GM21526 (cell line): ENCODE data around the gene OPCML.

Source experiments
- ATAC-seq: cut with Tn5 transposase; IDR thresholded peaks from one replicate; pipeline ENCODE4 v1.9.1; 2021; ENCODE audit warnings: moderate library complexity; ENCODE audit not compliant: unreplicated experiment, low FRiP score

OPCML gene

DNA sequence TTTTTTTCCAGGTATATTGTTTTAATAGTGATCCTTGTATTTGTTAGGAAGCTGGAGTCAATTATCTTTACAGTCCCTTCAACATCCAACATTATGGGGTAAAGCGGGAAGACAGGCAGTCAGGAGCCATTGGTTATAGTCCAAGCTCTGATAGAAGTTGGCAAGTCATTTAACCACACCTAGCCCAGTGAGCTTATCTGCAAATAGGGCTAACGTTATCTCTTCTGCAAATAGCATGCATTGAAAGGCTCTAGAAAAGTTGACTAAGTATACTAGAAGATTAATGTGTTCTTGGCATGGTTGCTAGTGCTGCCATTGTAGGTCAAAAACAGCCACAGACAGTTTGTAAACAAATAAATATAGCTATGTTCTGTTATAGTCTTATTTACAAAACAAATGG lies 520.7 kb downstream of the OPCML start:
- ATAC-seq, result no peak

DNA sequence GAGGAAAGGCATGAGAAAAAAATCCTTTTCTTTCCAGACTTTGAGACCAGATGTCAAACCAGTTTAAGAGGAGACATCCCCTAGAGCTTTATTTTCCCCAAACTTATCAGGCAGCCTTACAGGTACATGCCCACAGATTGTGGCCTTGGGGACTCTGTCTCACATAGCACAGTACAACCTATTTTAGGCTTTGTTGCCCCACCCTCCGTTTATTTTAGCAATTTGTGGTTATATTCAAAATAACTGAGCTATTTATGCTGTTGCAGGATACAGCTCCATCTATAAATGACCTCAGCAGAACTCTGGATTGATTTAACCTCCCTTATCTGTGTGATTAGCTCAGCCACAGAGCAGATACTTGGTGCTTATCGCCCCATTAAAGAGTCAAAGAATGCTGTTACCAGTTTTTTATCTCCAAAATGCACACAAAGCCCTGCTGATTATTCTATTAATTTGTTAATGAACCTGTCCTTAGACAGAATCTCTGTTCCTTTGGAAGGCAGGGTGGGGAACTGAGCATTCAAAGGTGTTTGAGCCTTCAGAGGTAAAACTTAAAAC lies 525.2 kb downstream of the OPCML start:
- ATAC-seq, result no peak

DNA sequence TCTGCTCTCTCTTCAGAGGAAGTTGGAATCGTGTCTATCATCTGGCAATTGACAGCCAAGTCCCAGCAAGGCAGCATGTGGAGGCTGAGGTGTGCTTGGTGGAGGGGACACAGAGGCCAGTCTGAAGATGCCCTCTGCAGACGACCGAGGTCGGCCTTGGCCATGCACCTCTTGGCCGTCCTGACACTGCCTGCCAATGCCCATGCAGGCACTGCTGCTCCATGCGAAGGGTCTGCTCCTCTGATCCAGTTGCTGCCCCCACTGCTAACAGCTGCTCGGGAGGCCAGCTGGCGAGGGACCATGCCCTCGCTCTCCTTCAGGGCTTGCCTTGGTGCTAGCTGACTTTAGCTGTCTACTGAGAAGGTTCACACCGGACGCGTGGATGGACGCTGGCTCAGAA lies 527.9 kb downstream of the OPCML start:
- ATAC-seq, result no peak

DNA sequence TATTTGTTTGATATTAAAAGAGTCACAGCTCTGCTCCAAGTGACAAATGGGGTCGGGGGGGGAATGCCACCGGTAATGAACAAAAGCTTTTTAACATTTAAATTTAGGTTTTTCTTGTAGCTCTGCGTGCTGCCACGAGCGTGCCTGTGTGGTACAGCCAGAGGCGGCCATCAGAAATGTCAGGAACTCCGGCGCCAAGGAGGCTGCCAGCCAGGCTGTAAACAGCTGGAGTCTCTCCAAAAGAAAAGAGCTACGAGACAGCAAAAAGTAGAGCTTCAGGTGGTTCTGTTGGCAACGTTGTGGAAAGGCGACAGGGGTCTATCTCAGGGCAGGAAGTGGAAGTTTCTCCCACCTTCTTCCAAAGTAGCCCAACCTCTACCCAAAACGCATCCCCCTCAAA lies 532.8 kb downstream of the OPCML start:
- ATAC-seq, result no peak

DNA sequence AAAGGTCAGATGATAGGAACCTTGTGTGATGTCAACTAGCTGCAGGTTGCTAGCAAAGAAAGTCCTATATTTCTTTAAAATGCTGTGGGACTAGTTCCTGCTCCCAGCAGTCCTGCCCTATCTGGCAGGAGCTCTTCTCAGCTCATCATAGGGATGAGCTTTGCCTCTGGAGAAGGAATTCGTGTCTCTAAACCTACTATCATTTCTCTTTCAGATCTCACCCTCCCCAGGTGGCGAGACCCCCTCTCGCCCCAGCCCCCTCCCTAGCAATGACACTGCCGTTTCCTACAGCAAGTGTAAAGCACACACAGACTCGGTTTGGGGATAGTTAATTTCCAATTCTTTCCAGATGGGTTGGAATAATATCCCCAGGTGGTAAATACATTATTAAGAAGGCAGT lies 533.3 kb downstream of the OPCML start:
- ATAC-seq, result no peak

DNA sequence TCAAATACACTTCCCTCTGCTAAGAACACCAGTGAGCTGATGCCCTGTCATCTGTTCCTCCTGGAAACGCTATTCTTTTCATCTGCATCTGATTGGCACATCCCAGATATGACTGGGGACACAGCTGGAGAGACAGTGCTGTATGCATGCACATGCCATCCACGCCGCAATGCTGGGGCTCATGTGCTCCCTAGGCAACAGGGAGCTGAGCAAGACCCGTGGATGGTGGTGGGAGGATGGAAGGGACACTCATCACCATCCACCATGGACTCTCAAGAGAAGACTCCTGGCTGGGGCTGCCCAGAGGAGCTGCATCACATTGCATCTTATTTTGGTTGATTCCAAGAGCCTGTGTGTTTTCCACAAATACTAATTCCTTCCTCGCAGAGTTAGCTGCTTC lies 534.9 kb downstream of the OPCML start:
- ATAC-seq, result no peak

DNA sequence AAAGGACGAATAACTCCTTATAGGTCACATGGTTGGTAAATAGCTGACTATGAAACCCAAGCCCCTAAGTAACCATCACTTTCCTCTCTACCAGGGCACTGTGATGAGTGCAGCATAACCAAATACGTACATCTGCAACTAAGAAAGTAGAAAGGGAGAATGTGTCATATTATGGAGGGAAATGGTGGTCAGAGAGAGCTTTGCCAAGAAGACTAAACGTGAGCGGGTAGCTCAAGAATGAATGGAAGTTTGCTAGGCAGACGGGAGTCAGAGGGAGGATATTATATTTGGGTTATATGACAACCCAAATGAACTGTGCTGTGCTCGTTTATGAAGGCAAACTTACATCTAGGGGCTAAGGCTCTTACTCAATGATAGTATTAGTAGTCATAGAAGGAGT lies 537.3 kb downstream of the OPCML start:
- ATAC-seq, result no peak

DNA sequence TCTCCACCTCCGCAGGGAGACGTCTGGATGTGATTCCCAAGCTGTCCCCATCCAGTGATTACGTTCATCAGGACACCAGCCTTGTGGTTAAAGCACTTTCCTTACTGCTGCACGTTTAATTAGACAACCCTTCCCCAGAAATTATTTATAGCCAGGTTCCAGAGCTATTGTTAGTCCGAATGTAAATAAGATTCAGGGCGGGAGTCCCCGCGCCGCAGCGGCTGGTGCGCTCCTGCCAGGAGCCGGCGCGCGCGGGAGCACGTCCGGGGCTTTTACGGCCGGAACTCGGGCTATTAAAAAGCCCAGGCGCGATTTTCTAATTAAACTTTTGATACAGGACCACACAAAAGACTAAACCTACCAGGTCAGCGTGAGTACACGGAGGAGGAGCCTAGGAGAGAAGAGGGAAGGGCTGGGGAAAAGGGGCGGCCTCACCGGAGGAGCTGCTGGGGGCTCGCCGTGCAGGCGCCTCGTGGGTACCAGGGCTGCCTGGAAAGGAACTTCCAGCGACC lies 538.3 kb downstream of the OPCML start:
- ATAC-seq, result no peak

DNA sequence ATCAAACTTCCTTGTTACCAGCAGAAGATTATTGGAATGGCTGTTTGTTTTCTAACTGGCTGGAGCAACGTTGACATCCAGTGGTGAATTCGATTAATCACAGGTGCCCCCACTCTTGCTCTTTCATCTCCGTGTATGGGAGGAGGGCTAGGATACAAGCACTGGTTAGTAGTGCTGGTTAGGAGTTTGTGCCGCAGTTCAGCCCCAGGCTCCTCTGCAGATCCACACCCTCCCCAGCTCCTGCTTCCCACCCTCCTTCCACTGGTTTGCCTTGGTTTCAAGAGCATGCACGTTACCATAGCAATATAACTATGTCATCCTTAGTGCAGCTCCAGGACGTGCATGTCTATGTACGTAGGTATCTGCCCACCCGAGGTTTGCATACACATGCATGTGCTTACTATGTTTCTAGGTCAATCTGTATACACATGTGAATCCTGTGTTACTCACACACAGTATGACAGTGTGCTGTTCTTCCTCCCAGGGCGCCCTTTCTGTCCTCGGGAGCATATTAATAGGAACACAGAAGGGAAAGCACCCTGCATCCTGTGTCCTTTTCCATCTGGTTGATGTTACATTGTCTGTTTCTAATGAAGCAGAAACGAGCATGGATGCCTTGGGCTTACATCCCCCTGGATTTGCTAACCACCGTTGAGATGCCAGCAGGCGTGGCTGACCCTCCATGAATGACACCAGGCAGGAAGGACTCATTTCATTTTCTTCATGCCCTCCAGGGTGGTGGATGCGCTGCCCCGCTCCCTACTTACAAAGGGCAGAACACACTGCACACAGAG lies 539.3 kb downstream of the OPCML start:
- ATAC-seq, result no peak

DNA sequence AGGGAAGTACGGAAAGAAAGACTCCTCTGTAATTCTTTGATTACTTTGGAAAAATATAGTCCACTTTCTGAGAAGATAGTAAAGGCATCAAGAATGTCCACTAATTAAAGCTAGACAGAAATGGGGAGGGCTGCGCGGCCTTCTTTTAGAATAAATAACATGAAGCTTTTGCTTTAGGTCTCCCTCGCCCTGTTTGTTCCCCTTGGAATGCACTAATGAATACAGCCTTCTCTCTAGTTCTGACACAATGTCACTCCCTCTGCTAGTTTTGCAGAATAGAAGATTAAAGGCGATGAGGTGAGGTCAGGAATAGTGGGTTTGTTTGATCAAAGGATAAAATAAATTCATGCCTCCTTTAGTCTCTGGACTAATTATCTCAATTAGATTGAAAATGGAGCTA lies 543.9 kb downstream of the OPCML start:
- no peak for ATAC-seq

DNA sequence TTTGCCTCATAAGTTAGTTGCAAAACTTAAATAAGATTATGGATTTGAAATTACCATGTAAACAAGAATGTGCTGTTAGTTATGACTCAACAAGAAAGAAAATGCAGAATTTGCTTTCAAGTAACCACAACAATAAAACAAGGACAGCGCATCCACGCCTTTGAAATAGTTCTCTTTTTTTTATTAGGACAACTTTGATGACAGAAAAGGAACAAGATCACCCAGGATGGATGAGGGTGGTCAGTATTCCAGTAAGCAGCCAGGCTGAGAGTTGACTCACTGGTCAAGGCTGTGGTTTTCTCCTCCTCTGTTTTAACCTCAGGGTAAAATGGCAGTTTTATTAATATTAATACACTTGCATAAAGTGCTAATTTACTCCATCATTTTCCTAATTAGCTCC lies 544.4 kb downstream of the OPCML start:
- no peak for ATAC-seq

DNA sequence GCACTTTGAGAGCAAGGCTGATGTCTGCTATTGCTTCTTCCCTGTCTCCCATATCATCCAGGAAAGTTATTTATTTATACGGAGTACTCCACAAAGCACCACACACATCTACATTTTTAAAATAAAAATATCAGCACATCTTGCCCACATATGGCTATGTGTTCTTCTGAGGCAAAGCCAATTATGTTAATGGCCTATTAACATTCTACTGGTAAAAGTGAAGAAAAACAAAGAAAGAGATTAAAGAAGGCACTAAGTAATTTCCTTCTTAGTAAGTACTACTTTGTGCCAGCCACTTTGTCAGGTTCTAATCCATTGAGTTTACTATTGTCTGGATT lies 548.7 kb downstream of the OPCML start:
- no peak for ATAC-seq

DNA sequence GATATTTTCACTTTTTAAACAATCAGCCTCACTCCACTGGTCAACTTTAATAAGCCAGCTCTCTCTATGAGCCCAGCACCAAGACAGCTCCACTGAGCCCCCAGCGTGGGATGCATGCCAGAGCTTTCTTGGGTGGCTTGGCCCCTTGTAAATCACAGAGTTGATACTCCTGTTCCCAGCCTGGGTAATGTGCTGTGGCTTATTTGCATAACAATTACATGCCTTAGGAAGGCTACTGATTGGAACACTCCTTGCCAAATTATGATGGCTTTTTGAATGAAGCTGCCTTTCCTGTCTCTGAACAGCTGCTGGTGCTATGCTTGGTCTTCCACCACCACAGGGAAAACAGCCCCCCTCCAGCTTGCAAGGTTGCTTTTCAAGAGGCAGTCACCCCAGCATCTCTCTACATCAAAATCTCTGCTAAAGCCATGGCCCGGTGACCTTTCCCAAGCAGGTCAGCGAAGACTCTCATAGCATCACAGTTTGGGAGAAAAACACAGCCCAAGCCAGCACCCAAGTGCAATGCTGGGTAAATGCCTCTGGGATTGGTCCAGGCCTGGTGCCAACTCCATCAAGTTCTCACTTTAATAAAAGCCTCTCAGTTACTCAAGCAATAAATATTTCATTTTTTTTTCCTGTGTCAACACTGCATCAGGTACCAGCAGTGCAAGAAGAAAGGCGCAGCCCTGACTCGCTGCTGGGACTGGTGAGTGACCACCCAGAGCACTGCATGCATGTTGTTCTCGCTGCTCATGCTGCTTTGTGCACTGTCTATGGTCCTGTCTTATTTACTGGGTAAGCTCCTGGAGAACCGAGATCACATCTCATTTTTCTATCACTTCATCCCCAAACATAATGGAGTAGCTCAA lies 549.3 kb downstream of the OPCML start:
- no peak for ATAC-seq

DNA sequence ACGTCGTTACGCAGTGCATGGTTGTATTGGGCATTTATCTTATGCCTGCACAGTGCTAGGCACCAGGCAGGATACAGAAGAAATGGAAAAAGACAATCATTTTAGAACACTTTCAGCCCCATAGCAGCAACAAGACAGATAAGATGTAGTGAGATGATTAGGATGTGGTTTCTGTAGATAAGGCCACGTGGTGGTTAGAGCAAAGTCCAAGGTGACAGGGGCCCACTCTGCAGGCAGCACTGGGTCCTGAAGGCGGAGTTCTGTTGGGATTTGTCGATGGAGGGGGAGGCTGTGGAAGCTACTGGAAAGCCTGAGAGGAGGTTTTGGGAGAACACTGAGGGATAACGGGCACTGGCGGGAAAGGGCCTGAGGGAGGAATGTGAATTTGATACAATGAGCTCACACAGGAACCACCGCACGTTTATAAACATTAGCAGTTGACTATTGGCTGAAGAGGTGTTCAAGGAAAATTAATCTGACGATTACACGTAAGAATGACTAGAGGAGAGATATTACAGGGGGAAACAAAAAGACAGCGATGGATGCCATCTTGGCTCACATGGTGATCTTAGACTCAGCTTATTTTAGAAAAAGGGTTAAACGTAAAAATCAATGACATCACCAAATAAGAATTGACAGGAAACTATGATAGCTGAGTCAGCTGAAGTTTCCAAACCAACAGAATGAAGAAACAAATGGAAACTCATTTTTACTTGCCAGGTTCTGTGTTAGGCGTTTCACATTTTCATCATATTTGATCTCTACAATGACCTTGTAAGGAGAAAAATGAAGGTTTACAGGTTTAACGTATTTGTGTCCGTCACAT lies 551.0 kb downstream of the OPCML start:
- ATAC-seq, result no peak

DNA sequence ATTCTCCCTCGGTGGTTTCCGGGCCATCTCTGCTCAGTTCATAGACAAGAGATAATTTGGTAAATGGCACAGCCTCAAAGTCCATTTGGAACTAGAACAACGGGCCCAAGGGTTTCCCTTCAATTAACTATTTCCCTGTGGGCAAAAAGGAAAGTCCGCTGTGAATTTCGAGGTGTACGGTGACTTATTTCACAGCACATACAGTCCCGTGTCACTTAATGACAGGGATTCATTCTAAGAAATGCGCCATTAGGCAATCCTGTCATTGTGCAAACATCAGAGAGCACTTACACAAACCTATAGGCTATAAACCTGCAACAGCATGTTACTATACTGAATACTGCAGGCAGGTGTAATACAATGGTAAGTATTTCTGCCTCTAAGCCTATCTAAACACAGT lies 551.6 kb downstream of the OPCML start:
- ATAC-seq, result no peak

DNA sequence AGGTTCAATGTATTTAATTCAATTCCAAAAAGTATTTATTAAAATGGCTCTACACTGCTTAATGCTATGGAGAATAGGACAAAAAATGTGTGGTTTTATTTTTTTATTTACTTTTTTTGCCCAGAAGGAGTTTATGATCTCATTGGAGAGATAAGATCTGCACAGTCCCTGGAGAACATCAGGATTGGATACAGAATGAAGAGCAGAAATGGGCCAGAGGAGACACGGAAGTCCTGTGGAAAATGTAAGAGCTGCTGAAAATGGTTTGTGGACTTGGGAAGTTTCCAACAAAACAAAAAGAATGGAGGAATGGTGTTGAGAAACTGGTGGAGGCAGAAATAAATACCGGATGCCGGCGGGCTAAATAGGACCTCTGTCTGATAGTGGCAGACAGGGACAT lies 554.6 kb downstream of the OPCML start:
- no peak for ATAC-seq

DNA sequence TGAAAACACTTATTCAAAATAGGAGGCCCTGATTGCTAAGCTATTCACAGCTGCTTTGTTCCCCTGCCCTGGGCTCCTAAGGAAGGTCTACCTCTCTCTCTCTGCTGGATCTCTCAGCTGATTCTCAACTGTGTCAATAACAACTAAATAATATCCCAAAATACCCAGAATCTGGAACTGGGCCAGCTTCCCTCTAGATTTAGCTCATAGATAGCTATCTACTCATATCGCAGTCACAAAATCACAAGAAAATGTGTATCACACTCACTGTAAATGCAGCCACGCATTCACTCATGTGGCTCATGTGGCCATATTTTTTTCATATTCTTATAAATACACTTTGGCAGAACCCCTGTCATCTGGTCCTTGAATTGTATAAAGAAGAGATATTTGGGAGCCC lies 555.1 kb downstream of the OPCML start:
- no peak for ATAC-seq

DNA sequence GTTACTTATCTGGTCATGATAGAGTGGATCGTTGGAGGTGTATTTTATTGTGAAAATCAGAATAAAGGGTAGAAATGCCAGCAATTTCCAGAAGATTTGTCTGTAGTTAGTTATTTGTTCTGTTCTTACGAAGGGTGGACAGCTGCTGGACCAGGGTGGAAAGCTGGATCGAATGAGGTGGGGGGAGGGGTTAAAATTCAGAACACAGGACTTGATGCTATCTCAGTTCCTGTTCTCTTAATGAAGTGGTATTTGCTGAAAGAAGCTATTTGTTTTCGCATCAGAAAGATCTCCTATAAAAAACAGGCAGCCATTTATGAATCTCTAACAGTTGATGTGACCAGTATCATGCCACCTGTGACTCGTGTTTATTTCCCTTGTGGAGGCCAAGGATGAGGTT lies 556.2 kb downstream of the OPCML start:
- no peak for ATAC-seq

DNA sequence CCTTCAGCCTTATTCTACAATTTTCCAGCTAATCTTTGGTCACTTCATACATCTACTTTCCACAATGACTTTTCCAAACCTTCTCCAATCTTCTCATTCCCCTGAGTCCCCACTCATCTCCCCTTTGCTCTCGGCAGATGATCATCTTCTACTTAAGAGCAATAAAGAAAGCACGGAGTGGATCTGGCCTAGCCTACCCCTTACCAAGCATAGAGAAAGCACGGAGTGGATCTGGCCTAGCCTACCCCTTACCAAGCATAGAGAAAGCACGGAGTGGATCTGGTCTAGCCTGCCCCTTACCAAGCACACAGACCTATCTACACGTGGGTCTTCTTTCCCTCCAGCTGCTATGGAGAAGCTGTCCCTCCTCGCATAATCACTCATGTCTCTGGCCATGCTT lies 558.6 kb downstream of the OPCML start:
- no peak for ATAC-seq

DNA sequence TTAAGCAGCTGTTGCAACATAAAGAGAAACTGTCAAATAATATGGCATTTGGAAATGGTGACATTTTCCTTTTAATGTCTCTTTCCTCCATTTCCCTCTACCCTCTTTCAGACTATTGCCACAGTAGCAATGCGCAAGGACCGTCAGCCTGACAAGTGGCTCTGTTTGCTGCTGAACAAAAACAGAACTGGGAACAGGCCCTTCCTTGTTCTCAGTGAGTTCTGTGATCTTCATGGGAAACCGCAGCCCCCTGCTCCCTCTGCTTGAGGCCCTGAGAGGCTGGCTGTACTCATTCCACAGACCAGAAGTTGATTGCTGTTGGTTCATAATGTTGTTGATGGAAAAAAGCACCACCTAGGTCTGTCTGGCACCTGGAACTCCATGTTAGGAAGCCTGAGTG lies 559.7 kb downstream of the OPCML start:
- no peak for ATAC-seq

DNA sequence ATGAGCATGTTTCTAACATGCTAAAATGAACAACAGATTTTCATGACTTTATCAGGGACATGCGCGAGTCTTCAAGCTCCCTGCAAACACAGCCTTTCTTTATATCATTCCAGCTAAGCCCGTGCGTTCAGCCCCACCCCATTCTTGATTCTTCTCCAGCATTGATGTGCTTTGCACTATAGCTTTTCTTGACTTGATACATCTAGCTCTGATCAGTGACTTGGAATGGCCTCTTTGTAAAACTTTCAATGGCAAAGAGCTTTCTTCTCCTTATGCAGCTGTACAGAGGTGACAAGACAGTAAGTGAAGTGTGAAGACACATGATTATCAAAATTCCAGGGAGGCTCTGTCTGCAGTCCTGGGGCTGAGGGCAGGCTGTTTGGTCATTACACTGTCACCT lies 561.0 kb downstream of the OPCML start:
- no peak for ATAC-seq
